Endothelial cell of umbilical vein (primary cell): ENCODE measurements around the gene CPED1. TPM values are rescaled to one million over a fixed set of nuclear protein-coding genes. Genes with fewer than 3 reads are reported as not detected.

Source experiments
- BruUV-seq: library from RNA; stranded (reverse); fragments of 400-500 nt; replicated peaks from 2 replicates; lab custom pipeline; 2021; lab: Mats Ljungman, UMichigan
- CTCF ChIA-PET: fragments of 300-600, 350-600 bp; sonication (Branson Sonifier 250); formaldehyde crosslinking; loops from one replicate; lab custom pipeline; 2021; ENCODE audit warnings: antibody characterized with exemption, inconsistent platforms; lab: Charles Lee
- POLR2A ChIA-PET: fragments of 300-600, 350-600 bp; sonication (Branson Sonifier 250); formaldehyde crosslinking; loops from one replicate; lab custom pipeline; 2021; ENCODE audit warnings: antibody characterized with exemption, inconsistent platforms; lab: Charles Lee
- DNase-seq: peaks from one replicate; pipeline ENCODE4 v3.0.0-alpha.2; 2011; ENCODE audit warnings: low read depth, low spot score
- FAIRE-seq: peaks from 2 replicates; lab custom pipeline; 2011; peaks lifted over from hg19 to GRCh38; lab: Jason Lieb, UNC
- H2AFZ ChIP-seq: 2 replicates; pipeline ENCODE4 v1.6.0; 2012; ENCODE audit warnings: low read depth, low read length, control low read depth, inconsistent platforms
- H3K27ac ChIP-seq: 2 replicates; pipeline ENCODE4 v1.5.1; 2011; ENCODE audit warnings: low read depth, mild to moderate bottlenecking, control low read depth, low read length, moderate library complexity; ENCODE audit not compliant: insufficient read depth
- H3K27me3 ChIP-seq, 2 experiments: 2 replicates each; pipeline versions ENCODE4 v1.6.0 to v1.6.1; 2011; ENCODE audit warnings: low read length in 2 of 2, mixed read lengths in 1 of 2; ENCODE audit not compliant: control insufficient read depth in 2 of 2, insufficient read depth in 2 of 2
- H3K36me3 ChIP-seq, 2 experiments: 2 replicates in 1 of 2; 3 replicates in 1 of 2; pipeline ENCODE4 v1.5.1; 2011; ENCODE audit warnings: low read length in 2 of 2, mild to moderate bottlenecking in 1 of 2, moderate library complexity in 1 of 2; ENCODE audit not compliant: control insufficient read depth in 2 of 2, insufficient read depth in 2 of 2; ENCODE audit errors: extremely low read depth in 1 of 2
- H3K4me1 ChIP-seq: 3 replicates; pipeline ENCODE4 v1.5.1; 2011; ENCODE audit warnings: mild to moderate bottlenecking, low read length; ENCODE audit not compliant: control insufficient read depth, insufficient read depth; ENCODE audit errors: extremely low read depth
- H3K4me2 ChIP-seq: 2 replicates; pipeline ENCODE4 v1.6.1; 2011; ENCODE audit warnings: low read length, control low read depth, mixed read lengths; ENCODE audit not compliant: insufficient read depth
- H3K4me3 ChIP-seq, 3 experiments: fragments of 200-600 bp in 1 of 3; sonication (generic), shearing (Covaris generic) in 1 of 3; replicated peaks in 1 of 3; 2 replicates each; pipeline ENCODE4 v1.5.1; 2011 to 2016; ENCODE audit warnings: control low read depth in 3 of 3, low read length in 3 of 3, mild to moderate bottlenecking in 2 of 3, inconsistent platforms in 1 of 3, low read depth in 1 of 3, moderate library complexity in 1 of 3; ENCODE audit not compliant: insufficient read depth in 1 of 3
- H3K79me2 ChIP-seq: 2 replicates; pipeline ENCODE4 v1.6.0; 2012; ENCODE audit warnings: low read length, inconsistent platforms; ENCODE audit not compliant: control insufficient read depth, insufficient read depth
- H3K9ac ChIP-seq: replicated peaks from 2 replicates; pipeline ENCODE3; 2011; ENCODE audit warnings: low read length, control low read depth; ENCODE audit not compliant: insufficient read depth; ENCODE audit errors: extremely low read depth
- H3K9me1 ChIP-seq: replicated peaks from 3 replicates; pipeline ENCODE4 v1.6.0; 2011; ENCODE audit warnings: mild to moderate bottlenecking, low read length; ENCODE audit not compliant: control insufficient read depth, insufficient read depth; ENCODE audit errors: extremely low read depth
- H3K9me3 ChIP-seq: replicated peaks from 2 replicates; pipeline ENCODE4 v1.5.1; 2012; ENCODE audit warnings: low read length, inconsistent platforms; ENCODE audit not compliant: control insufficient read depth, insufficient read depth
- H4K20me1 ChIP-seq: replicated peaks from 2 replicates; pipeline ENCODE3; 2011; ENCODE audit warnings: mild to moderate bottlenecking, low read length; ENCODE audit not compliant: control insufficient read depth, insufficient read depth; ENCODE audit errors: extremely low read depth
- EZH2 ChIP-seq: IDR thresholded peaks from 2 replicates; pipeline ENCODE4 v1.6.1; 2012; ENCODE audit warnings: borderline replicate concordance, low read depth, mild to moderate bottlenecking, moderate library complexity, low read length, inconsistent platforms; ENCODE audit not compliant: severe bottlenecking
- FOS ChIP-seq: IDR thresholded peaks from 2 replicates; pipeline ENCODE4 v1.6.1; 2011; ENCODE audit warnings: mild to moderate bottlenecking, low read length, moderate library complexity, borderline replicate concordance; ENCODE audit not compliant: insufficient read depth
- GATA2 ChIP-seq: IDR thresholded peaks from 2 replicates; pipeline ENCODE4 v1.7.0; 2011; ENCODE audit warnings: low read depth, mild to moderate bottlenecking, moderate library complexity, mixed read lengths, low read length; ENCODE audit not compliant: insufficient read length, insufficient read depth
- JUN ChIP-seq: IDR thresholded peaks from 2 replicates; pipeline ENCODE4 v1.6.1; 2011; ENCODE audit warnings: borderline replicate concordance, low read depth; ENCODE audit not compliant: insufficient read length, insufficient read depth
- MYC ChIP-seq: IDR thresholded peaks from one replicate; pipeline ENCODE4 v1.6.1; 2011; ENCODE audit warnings: mild to moderate bottlenecking, low read depth, low read length
- POLR2A ChIP-seq: IDR thresholded peaks from 2 replicates; pipeline ENCODE4 v1.6.1; 2012; ENCODE audit warnings: low read depth, mild to moderate bottlenecking, control low read depth, low read length
- POLR2AphosphoS5 ChIP-seq: IDR thresholded peaks from 2 replicates; pipeline ENCODE4 v1.6.1; 2012; ENCODE audit warnings: low read depth, mild to moderate bottlenecking, control low read depth, low read length, moderate library complexity; ENCODE audit not compliant: insufficient read depth
- dilution Hi-C: fragments of 300-500 bp; cut with MboI; formaldehyde crosslinking; loops from one replicate; pipeline ENCODE4 v1.15.0; 2019; ENCODE audit warnings: low sequenced_read_pairs; ENCODE audit not compliant: extremely low pct_ligation_motif_present
- intact Hi-C: fragments of 100-400 bp; cut with micrococcal nuclease; formaldehyde crosslinking; loops from one replicate; pipeline ENCODE4 v1.10.0; 2022
- polyA plus RNA-seq, 4 experiments: library from polyadenylated mRNA; depleted of rRNA in 3 of 4; stranded (reverse) in 3 of 4; unstranded in 1 of 4; fragments of >200 nt; gene quantifications; 2 replicates each; pipeline versions ENCODE4 v1.2.1 to v1.2.3, GENCODE V29; 2011 to 2012; ENCODE audit warnings: missing spikeins in 1 of 4
- total RNA-seq: library from RNA; stranded (reverse); gene quantifications from 2 replicates; pipeline ENCODE4 v1.2.3, GENCODE V29; 2021
- TF ChIP-seq, protein P1 (sequence below), 2 donors: IDR thresholded peaks; 1 replicate in 1 of 2; 2 replicates in 1 of 2; pipeline ENCODE4 v1.5.1; 2011; ENCODE audit warnings: low read length in 2 of 2, mild to moderate bottlenecking in 2 of 2, moderate library complexity in 2 of 2, control low read depth in 1 of 2, inconsistent platforms in 1 of 2, low read depth in 1 of 2; ENCODE audit not compliant: insufficient read depth in 1 of 2; ENCODE audit errors: extremely low read depth in 1 of 2
- TF ChIP-seq, protein P2 (sequence below): IDR thresholded peaks from 2 replicates; pipeline ENCODE4 v1.6.1; 2011; ENCODE audit not compliant: insufficient read depth, insufficient read length

CPED1 gene
- total and polyA plus RNA-seq, 2 donors (not counting 3 experiments of a cell fraction or from before 2014, with no cell fraction given): 0.22 to 3.0 TPM

DNA sequence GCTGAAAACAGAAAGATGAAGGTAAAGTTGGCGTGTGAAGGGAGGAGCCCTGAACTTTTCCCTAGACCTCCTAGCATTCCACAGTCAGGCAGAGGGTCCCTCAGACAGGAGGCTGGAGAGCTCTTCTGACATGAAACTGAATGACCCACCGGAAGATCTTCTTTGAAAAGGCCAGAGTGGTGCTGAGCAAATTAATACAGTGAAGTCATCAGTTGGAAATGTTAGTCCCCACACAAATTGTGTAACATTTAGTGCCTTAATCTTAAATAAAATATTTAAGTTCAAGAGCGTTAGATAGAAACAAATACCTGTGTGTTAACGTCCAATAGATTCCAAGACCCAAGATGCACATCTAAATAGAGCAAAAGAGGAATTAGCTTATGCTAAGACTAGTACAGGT, 291.3 kb downstream of the CPED1 start:
- Histone ChIP-seq H3K9ac (no peak overlapping the region), H3K27ac (no peak overlapping the region), H3K36me3 (no peaks in the 10 kb centered on the region), H3K4me1 (no peaks in the 10 kb centered on the region), H2AFZ (no peak overlapping the region), H3K4me2 (no peak overlapping the region), H4K20me1 (no peaks in the 10 kb centered on the region), H3K9me3 (no peaks in the 10 kb centered on the region), H3K27me3 (no peaks in the 10 kb centered on the region), H3K9me1 (no peaks in the 10 kb centered on the region), H3K4me3 (no peak overlapping the region), H3K79me2 (no peaks in the 10 kb centered on the region)
- POLR2A ChIA-PET: no interaction called here
- FAIRE-seq (no peak), DNase-seq (no peak)
- intact Hi-C loops (no loop called here), dilution Hi-C loops (no loop called here)
- CTCF ChIA-PET: no interaction called here
- TF ChIP-seq MYC (no peak), POLR2AphosphoS5 (no peak), EZH2 (no peak), FOS (no peak), POLR2A (no peak), JUN (no peak), GATA2 (no peak)
- TF ChIP-seq, protein P1, sequence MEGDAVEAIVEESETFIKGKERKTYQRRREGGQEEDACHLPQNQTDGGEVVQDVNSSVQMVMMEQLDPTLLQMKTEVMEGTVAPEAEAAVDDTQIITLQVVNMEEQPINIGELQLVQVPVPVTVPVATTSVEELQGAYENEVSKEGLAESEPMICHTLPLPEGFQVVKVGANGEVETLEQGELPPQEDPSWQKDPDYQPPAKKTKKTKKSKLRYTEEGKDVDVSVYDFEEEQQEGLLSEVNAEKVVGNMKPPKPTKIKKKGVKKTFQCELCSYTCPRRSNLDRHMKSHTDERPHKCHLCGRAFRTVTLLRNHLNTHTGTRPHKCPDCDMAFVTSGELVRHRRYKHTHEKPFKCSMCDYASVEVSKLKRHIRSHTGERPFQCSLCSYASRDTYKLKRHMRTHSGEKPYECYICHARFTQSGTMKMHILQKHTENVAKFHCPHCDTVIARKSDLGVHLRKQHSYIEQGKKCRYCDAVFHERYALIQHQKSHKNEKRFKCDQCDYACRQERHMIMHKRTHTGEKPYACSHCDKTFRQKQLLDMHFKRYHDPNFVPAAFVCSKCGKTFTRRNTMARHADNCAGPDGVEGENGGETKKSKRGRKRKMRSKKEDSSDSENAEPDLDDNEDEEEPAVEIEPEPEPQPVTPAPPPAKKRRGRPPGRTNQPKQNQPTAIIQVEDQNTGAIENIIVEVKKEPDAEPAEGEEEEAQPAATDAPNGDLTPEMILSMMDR (IDR thresholded peaks at IDR 0.05; ENCODE audit: extremely low read depth in 1 of 2, insufficient read depth in 1 of 2, low read depth in 1 of 2, low read length in 2 of 2): no peak
- TF ChIP-seq, protein P2, sequence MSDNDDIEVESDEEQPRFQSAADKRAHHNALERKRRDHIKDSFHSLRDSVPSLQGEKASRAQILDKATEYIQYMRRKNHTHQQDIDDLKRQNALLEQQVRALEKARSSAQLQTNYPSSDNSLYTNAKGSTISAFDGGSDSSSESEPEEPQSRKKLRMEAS: no peak
- no TSS peak for BruUV-seq
